ENCODE measurements around the gene TMEM147. TPM values are rescaled to one million over a fixed set of nuclear protein-coding genes. Genes with fewer than 3 reads are reported as not detected.

The TMEM147 gene, protein sequence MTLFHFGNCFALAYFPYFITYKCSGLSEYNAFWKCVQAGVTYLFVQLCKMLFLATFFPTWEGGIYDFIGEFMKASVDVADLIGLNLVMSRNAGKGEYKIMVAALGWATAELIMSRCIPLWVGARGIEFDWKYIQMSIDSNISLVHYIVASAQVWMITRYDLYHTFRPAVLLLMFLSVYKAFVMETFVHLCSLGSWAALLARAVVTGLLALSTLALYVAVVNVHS
- 41.2 TPM for total RNA-seq

- DNase-seq = peak; percentile 42
Measured at GRCh38 chr19:35545001-35545854, at the start of gene TMEM147. Gene TMEM147, plus strand, starts transcription at chr19:35545626. Its CDS starts 114 bp downstream, at chr19:35545740.

- no peak for DNase-seq
Measured at GRCh38 chr19:35497406-35497805, 48.0 kb upstream of the TMEM147 start.

DNA sequence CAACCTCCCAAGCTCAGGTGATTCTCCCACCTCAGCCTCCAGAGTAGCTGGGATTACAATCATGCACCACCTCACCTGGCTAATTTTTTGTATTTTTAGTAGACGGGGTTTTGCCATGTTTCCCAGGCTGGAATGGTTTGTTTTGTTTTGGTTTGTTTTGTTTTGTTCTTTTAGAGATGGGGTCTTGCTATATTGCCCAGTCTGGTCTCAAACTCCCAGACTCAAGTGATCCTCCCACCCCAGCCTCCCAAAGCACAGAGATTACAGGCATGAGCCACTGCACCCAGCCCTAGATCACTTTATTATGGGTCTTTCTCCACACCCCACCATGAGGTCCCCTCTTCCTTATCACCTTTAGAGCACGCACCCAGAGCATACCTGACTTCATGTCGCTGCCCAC, 47.2 kb upstream of the TMEM147 start:
- no peak for DNase-seq

DNA sequence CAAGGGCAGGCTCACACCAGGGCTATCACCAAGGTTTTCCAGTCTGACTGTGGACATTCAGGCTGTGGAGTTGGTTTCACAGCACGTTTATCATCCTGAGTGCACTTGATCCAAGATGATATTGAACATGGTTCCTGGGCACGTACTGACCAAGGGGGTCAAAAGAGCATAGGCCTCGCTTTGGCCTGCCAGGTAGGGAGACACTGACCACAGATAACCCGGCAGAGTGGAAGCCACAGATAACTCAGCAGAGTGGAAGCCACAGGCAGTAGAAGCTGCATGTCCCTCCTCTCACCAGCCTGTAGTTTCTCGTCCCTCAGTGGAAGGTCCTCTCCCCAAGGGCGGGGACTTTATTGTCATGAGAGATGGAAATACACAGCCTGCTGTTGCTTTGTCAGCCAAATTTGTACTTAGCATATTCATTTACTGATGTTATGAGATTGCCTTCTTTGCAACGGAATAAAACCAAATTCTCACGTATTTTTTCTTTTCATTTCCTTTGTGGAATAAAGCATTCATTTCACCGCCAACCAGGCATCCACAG, 46.4 kb upstream of the TMEM147 start:
- no peak for DNase-seq

- DNase-seq = no peak
Measured at GRCh38 chr19:35500611-35501010, 44.8 kb upstream of the TMEM147 start.

- DNase-seq = no peak
Measured at GRCh38 chr19:35501684-35502083, 43.7 kb upstream of the TMEM147 start.

DNA sequence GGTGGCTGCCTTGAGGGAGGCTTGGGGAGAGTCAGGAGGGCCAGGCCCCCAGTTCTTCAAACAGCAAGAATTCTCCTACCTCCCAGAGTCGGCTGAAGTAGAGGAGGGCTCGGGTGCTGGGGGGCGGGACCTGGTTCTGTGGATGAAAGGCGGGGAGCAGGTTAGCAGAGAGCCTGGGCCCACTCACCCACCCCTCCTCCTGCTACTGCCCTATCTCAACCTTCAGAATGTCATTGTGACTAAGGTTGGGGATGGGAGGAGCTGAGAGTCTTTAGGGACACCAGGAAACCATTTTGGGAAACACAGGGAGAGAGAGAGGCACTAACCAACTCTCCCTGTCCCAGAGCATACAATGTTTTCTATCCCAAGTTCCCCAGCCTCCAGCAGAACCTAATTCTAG, 42.7 kb upstream of the TMEM147 start:
- no peak for DNase-seq

- DNase-seq = no peak
Measured at GRCh38 chr19:35506011-35506410, 39.4 kb upstream of the TMEM147 start.

DNA sequence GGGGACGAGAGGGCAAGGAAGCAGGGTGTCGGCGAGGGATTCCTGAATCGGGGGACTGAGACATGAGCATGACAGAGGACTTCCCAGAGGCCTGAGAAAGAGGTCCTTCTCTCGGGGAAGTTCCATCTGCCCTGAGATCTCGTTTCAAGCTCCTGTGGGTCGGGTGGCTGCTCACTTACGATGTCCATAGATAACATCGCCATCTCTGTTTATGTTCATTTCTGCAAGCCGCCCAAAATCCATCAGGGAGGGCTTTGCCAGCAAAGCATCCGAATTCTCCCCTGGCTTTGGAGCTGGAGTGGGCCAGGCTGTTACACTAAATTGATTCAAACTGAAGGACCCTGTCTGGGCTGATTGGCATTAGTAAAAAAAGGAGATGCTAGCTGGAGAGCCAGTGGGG, 37.9 kb upstream of the TMEM147 start:
- no peak for DNase-seq

GRCh38 chr19:35508129-35508528, 37.3 kb upstream of the TMEM147 start:
- DNase-seq = no peak

DNA sequence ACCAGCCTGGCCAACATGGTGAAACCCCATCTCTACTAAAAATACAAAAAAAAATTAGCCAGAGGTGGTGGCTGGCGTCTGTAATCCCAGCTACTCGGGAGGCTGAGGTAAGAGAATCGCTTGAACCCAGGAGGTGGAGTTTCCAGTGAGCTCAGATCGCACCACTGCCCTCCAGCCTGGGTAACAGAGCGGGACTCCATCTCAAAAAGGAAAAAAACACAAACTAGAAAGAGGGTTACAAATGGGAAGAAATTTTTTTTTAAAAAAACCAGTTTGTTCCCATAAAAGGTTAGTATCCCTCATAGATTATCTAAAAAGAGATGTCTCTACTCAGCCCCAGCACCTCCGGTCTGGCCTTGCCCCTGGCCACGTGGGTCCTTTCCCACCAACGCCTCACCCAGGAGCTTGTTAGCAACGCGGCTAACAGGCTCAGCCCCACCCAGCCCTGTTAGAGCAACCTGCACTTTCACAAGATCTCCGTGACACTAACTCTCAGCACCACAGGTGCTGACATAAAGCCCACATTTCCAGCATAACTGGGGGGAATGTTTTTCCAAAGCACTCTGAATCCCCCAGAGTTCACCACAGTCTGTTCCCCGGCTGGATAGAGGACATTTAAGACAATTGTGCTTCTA, 36.3 kb upstream of the TMEM147 start:
- no peak for DNase-seq

DNA sequence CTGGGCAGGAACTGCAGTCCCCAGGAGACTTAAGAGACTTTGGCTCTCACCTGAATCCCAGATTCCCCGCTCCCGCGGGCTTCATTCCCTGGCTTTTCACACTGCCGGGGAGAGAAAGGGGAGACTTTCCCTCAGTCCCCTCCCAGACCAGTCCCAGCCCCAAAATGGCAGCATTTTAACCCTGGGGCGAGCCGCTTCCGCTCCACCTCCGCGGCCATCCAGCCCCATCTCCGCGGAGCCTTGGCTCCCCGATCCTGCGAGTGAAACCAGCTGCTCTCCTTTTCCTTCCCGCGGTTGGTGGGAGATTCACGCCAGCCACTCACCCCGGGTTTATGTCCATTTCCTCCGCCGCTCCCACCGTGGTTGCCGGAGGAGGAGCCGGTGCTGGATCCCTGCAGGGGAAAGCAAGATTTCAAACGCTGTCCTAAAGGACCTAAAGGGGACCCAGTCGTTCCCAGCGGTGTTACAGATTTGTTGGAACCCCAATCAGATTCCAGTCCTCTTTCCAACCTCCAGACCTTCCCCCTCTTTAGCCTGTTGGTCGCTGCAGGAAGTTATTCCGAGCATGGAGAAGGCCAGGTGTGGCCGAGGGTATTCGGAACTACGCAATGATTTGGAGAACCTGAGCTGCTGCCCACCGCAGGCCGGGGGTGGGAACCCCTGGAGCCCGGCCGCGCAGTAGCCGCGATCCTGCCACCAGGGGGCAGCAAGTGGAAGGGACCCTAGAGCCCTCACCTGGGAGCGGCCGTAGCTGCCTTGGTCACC, 35.4 kb upstream of the TMEM147 start:
- no peak for DNase-seq

GRCh38 chr19:35510626-35510964, 34.8 kb upstream of the TMEM147 start:
- no peak for DNase-seq

- no peak for DNase-seq
Measured at GRCh38 chr19:35511337-35511736, 34.1 kb upstream of the TMEM147 start.

GRCh38 chr19:35512831-35513627, 32.4 kb upstream of the TMEM147 start:
- DNase-seq = no peak

GRCh38 chr19:35513628-35514281, 31.7 kb upstream of the TMEM147 start, which contains the start of gene DMKN:
Gene DMKN, minus strand, starts transcription at chr19:35513649. Its CDS starts 174 bp downstream, at chr19:35513475.
- DNase-seq = no peak

GRCh38 chr19:35514282-35514809, 31.1 kb upstream of the TMEM147 start:
- DNase-seq = no peak

DNA sequence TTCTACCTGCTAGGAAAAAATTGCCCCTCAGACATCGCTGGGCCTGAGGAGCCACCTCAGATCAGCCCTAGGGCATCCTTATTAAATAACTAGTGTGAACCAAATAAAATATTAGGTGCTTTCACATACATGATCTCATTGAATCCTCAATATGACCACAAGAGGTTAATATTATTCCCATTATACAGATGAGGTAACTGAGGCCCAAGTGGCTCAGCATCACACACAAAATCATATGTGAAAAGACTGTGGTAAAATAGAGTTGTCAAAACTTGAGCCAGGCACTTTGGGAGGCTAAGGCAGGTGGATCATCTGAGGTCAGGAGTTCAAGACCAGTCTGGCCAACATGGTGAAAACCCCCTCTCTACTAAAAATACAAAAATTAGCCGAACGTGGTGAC, 29.1 kb upstream of the TMEM147 start:
- DNase-seq = no peak

- DNase-seq = no peak
Measured at GRCh38 chr19:35517342-35517741, 28.1 kb upstream of the TMEM147 start.

DNA sequence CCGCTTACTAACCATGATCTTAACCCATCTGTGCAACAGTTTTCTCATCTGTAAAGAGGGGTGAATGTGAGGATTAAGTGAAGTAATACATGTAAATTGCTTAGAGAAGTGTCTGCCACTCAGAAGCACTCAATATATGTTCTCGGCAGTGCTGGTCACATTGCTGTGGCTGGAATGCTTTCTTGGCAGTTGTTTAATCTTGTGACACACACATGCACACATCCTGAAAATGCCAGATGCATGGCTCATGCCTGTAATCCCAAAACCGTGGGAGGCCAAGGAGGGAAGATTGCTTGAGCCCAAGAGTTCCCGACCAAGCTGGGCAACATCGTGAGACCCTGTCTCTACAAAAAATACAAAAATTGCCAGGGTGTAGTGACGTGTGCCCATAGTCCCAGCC, 27.1 kb upstream of the TMEM147 start:
- peak; percentile 78 for DNase-seq

- no peak for DNase-seq
Measured at GRCh38 chr19:35519291-35519690, 26.1 kb upstream of the TMEM147 start.
